Keratinocyte (primary cell): ENCODE measurements around the gene DSCAML1. TPM values are rescaled to one million over a fixed set of nuclear protein-coding genes. Genes with fewer than 3 reads are reported as not detected.
"Not testable (repeated sequence)": the region's sequence is repeated elsewhere in the genome, so short reads cannot be mapped to it uniquely, and the experiment has no call there.

ENCODE experiments used
- DNase-seq: peaks from one replicate; pipeline ENCODE4 v3.0.0-alpha.2; 2011; ENCODE audit warnings: low read depth, missing footprints, low spot score
- FAIRE-seq: peaks from 2 replicates; lab custom pipeline; 2011; peaks lifted over from hg19 to GRCh38; lab: Jason Lieb, UNC
- H2AFZ ChIP-seq: 2 replicates; pipeline ENCODE4 v1.6.0; 2012; ENCODE audit warnings: low read length, control low read depth, inconsistent platforms; ENCODE audit not compliant: control insufficient read depth
- H3K27ac ChIP-seq: 2 replicates; pipeline ENCODE4 v1.5.1; 2011; ENCODE audit warnings: low read length; ENCODE audit not compliant: control insufficient read depth, insufficient read depth
- H3K27me3 ChIP-seq: 3 replicates; pipeline ENCODE4 v1.6.0; 2011; ENCODE audit warnings: low read length; ENCODE audit not compliant: control insufficient read depth, insufficient read depth; ENCODE audit errors: extremely low read depth
- H3K36me3 ChIP-seq, 2 experiments: 2 replicates in 1 of 2; 3 replicates in 1 of 2; pipeline ENCODE4 v1.5.1; 2011; ENCODE audit warnings: low read length in 2 of 2, mild to moderate bottlenecking in 1 of 2; ENCODE audit not compliant: control insufficient read depth in 2 of 2, insufficient read depth in 2 of 2; ENCODE audit errors: extremely low read depth in 1 of 2
- H3K4me1 ChIP-seq: 3 replicates; pipeline ENCODE4 v1.5.1; 2011; ENCODE audit warnings: low read length; ENCODE audit not compliant: control insufficient read depth, insufficient read depth; ENCODE audit errors: extremely low read depth
- H3K4me2 ChIP-seq: 3 replicates; pipeline ENCODE4 v1.6.0; 2011; ENCODE audit warnings: low read depth, low read length; ENCODE audit not compliant: control insufficient read depth, insufficient read depth; ENCODE audit errors: extremely low read depth
- H3K4me3 ChIP-seq, 3 experiments: fragments of 200-600 bp in 1 of 3; sonication (generic) in 1 of 3; 2 replicates in 2 of 3; 3 replicates in 1 of 3; pipeline ENCODE4 v1.5.1; 2011 to 2016; ENCODE audit warnings: low read length in 3 of 3, mild to moderate bottlenecking in 3 of 3, control low read depth in 2 of 3, inconsistent platforms in 1 of 3, low read depth in 1 of 3, mixed read lengths in 1 of 3, mixed run types in 1 of 3, moderate library complexity in 1 of 3; ENCODE audit not compliant: control insufficient read depth in 2 of 3, insufficient read depth in 2 of 3; ENCODE audit errors: extremely low read depth in 1 of 3
- H3K79me2 ChIP-seq: 2 replicates; pipeline ENCODE4 v1.6.0; 2012; ENCODE audit warnings: low read length; ENCODE audit not compliant: control insufficient read depth, insufficient read depth
- H3K9ac ChIP-seq: 3 replicates; pipeline ENCODE4 v1.6.0; 2011; ENCODE audit warnings: low read length; ENCODE audit not compliant: control insufficient read depth, insufficient read depth; ENCODE audit errors: extremely low read depth
- H3K9me1 ChIP-seq: 3 replicates; pipeline ENCODE4 v1.6.0; 2011; ENCODE audit warnings: low read length; ENCODE audit not compliant: control insufficient read depth, insufficient read depth; ENCODE audit errors: extremely low read depth
- H3K9me3 ChIP-seq: 2 replicates; pipeline ENCODE4 v1.5.1; 2012; ENCODE audit warnings: low read depth, low read length; ENCODE audit not compliant: control insufficient read depth
- H4K20me1 ChIP-seq: 3 replicates; pipeline ENCODE4 v1.6.0; 2011; ENCODE audit warnings: low read length; ENCODE audit not compliant: control insufficient read depth, insufficient read depth; ENCODE audit errors: extremely low read depth
- EZH2 ChIP-seq: IDR thresholded peaks from one replicate; pipeline ENCODE4 v1.6.1; 2012; ENCODE audit warnings: inconsistent platforms, mild to moderate bottlenecking, low read length, moderate library complexity
- dilution Hi-C: fragments of 300-500 bp; cut with MboI; formaldehyde crosslinking; loops from one replicate; pipeline ENCODE4 v1.7.0; 2020; ENCODE audit warnings: low sequenced_read_pairs; ENCODE audit not compliant: extremely low pct_ligation_motif_present
- polyA plus RNA-seq, 5 experiments: library from polyadenylated mRNA; depleted of rRNA in 3 of 5; stranded (reverse) in 3 of 5; stranded (forward) in 1 of 5; unstranded in 1 of 5; fragments of >200 nt; gene quantifications; 1 replicate in 1 of 5; 2 replicates in 3 of 5; 3 replicates in 1 of 5; pipeline versions ENCODE4 v1.2.1 to v1.2.3, GENCODE V29; 2011 to 2012; ENCODE audit warnings: missing spikeins in 2 of 5, low read depth in 1 of 5, low replicate concordance in 1 of 5
- TF ChIP-seq, protein P1 (sequence below), 3 experiments: IDR thresholded peaks in 1 of 3; conservative IDR thresholded peaks in 1 of 3; optimal IDR thresholded peaks in 1 of 3; 2 replicates in 2 of 3; 3 replicates in 1 of 3; pipeline versions ENCODE3 to v1.5.1; 2011; ENCODE audit warnings: low read length in 3 of 3, mild to moderate bottlenecking in 3 of 3, moderate library complexity in 2 of 3, control low read depth in 1 of 3, inconsistent platforms in 1 of 3; ENCODE audit not compliant: insufficient read depth in 2 of 3; ENCODE audit errors: extremely low read depth in 1 of 3

The DSCAML1 gene
- polyA plus RNA-seq, 1 donor (not counting 4 experiments of a cell fraction or from before 2014, with no cell fraction given): not detected

DNA sequence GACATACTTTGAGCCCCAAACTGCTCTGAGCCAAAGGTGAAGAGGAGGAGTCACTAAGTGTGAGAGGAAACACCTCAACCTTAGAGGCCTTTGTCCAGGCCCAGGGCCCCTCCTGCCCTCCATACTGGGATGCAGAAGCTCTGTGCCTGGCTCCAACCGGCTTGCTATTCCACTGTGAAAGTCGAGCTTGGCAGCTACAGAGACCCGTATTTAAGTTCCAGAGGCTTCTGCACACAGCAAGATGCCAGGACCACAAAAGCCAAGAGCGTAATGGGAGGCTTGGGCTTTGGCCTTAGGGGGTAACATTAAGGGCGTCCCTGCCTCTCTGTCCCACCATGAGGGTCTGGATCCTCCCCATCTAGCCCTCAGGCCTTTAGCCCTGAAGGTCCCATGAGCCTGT, 31.9 kb downstream of the DSCAML1 start:
- no peak for DNase-seq
- Histone ChIP-seq H3K79me2 (no peaks in the 10 kb centered on the region), H3K9me1 (no peaks in the 10 kb centered on the region), H3K4me2 (no peak overlapping the region), H4K20me1 (no peaks in the 10 kb centered on the region), H3K36me3 (no peaks in the 10 kb centered on the region), H2AFZ (no peak overlapping the region), H3K9me3 (no peaks in the 10 kb centered on the region), H3K9ac (no peak overlapping the region), H3K4me1 (no peaks in the 10 kb centered on the region), H3K4me3 (no peak overlapping the region), H3K27ac (no peak overlapping the region), H3K27me3 (peaks cover 4% of the 10 kb centered on the region)
- TF ChIP-seq EZH2: no peak
- TF ChIP-seq, protein P1, sequence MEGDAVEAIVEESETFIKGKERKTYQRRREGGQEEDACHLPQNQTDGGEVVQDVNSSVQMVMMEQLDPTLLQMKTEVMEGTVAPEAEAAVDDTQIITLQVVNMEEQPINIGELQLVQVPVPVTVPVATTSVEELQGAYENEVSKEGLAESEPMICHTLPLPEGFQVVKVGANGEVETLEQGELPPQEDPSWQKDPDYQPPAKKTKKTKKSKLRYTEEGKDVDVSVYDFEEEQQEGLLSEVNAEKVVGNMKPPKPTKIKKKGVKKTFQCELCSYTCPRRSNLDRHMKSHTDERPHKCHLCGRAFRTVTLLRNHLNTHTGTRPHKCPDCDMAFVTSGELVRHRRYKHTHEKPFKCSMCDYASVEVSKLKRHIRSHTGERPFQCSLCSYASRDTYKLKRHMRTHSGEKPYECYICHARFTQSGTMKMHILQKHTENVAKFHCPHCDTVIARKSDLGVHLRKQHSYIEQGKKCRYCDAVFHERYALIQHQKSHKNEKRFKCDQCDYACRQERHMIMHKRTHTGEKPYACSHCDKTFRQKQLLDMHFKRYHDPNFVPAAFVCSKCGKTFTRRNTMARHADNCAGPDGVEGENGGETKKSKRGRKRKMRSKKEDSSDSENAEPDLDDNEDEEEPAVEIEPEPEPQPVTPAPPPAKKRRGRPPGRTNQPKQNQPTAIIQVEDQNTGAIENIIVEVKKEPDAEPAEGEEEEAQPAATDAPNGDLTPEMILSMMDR (optimal IDR thresholded peaks at IDR 0.05 in 1 of 3, IDR thresholded peaks at IDR 0.05 in 1 of 3, conservative IDR thresholded peaks at IDR 0.05 in 1 of 3; ENCODE audit: extremely low read depth in 1 of 3, insufficient read depth in 2 of 3, low read length in 3 of 3): no peak
- no peak for FAIRE-seq
- dilution Hi-C loops: no loop called here

DNA sequence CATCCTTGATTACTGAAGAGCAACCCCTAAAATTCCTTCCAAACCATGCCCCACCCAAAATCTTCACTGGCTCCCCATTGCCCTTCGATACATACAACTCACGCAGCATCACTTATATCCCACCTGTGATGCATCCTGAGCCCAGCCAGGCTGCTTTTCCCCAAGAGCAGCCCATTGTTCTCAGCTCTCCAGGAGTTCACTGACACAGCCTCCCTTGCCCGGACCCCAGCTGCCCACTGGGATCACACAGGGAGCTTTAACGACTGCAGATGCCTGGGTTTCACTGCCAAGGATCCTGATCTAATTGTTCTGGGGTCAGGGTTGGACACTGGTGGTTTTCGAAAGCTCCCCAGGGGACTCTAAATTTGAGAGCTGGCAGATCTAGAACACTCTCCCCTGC, 33.6 kb downstream of the DSCAML1 start:
- H3K79me2 ChIP-seq, H3K9ac ChIP-seq, H3K27ac ChIP-seq, H2AFZ ChIP-seq, H3K36me3 ChIP-seq, H3K27me3 ChIP-seq, H3K4me1 ChIP-seq, H3K9me3 ChIP-seq, H3K9me1 ChIP-seq, FAIRE-seq, DNase-seq, H3K4me2 ChIP-seq, H3K4me3 ChIP-seq, H4K20me1 ChIP-seq, dilution Hi-C loops: not testable (repeated sequence)

DNA sequence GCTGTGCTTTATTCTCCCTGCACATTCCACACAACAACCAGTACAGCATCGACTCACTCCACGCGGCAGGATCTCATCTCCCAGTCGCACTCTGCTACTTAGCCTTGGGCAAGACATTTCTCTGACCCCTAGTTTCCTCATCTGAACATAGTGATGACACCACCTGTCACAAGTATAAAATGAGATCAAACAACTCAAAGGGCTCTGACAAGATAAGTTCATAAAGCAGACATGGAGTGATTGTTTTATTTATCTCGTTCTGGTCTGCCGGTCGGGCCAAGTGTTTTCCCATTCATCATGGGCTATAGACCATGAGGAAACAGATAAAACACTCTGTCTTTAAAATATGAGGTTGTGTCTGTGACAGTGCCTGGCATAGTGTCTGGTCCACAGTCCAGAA, 35.0 kb downstream of the DSCAML1 start:
- Histone ChIP-seq H3K9me1 (no peaks in the 10 kb centered on the region), H3K27ac (no peak overlapping the region), H3K79me2 (no peaks in the 10 kb centered on the region), H3K9ac (no peak overlapping the region), H3K4me2 (no peak overlapping the region), H3K27me3 (peaks cover 4% of the 10 kb centered on the region), H3K36me3 (no peaks in the 10 kb centered on the region), H3K4me3 (no peak overlapping the region), H3K4me1 (no peaks in the 10 kb centered on the region), H2AFZ (no peak overlapping the region), H3K9me3 (no peaks in the 10 kb centered on the region), H4K20me1 (no peaks in the 10 kb centered on the region)
- no peak for DNase-seq
- TF ChIP-seq, protein P1 (optimal IDR thresholded peaks at IDR 0.05 in 1 of 3, IDR thresholded peaks at IDR 0.05 in 1 of 3, conservative IDR thresholded peaks at IDR 0.05 in 1 of 3; ENCODE audit: extremely low read depth in 1 of 3, insufficient read depth in 2 of 3, low read length in 3 of 3): no peak
- no peak for TF ChIP-seq EZH2
- dilution Hi-C loops: no loop called here
- FAIRE-seq: no peak
